Stimulated activated naive B cell treated with anti-CD40 and anti-IgM and Interleukin-4, amounts not matched to agents 10 μg/mL and 1 μg/mL and 100 μg/mL, for 72 hours (primary cell): Measurements from ENCODE around the gene TIMP2.

ENCODE experiments used
- ATAC-seq, 2 donors: fragments of 150-1000 bp; cut with Tn5 transposase; replicated peaks; 2 replicates each; pipeline ENCODE4 v1.10.0; 2021; ENCODE audit warnings: moderate library complexity in 1 of 2
- DNase-seq: peaks from one replicate; pipeline ENCODE4 v3.0.0; 2021
- H3K27ac Mint-ChIP-seq: one replicate; pipeline ENCODE4 v1.8.0; 2022; ENCODE audit warnings: mild to moderate bottlenecking, mixed read lengths
- H3K27me3 Mint-ChIP-seq, 2 donors: one replicate each; pipeline ENCODE4 v1.8.0; 2022; ENCODE audit warnings: mixed read lengths in 2 of 2
- H3K36me3 Mint-ChIP-seq, 2 donors: one replicate each; pipeline ENCODE4 v1.8.0; 2022; ENCODE audit warnings: mixed read lengths in 2 of 2, mild to moderate bottlenecking in 1 of 2
- H3K4me1 Mint-ChIP-seq, 2 donors: one replicate each; pipeline ENCODE4 v1.8.0; 2022; ENCODE audit warnings: mixed read lengths in 2 of 2, mild to moderate bottlenecking in 1 of 2
- H3K4me3 Mint-ChIP-seq, 2 donors: one replicate each; pipeline ENCODE4 v1.8.0; 2022; ENCODE audit warnings: mild to moderate bottlenecking in 2 of 2, mixed read lengths in 2 of 2, moderate library complexity in 1 of 2
- H3K9me3 Mint-ChIP-seq, 2 donors: one replicate each; pipeline ENCODE4 v1.8.0; 2022; ENCODE audit warnings: mixed read lengths in 2 of 2, mild to moderate bottlenecking in 1 of 2

Gene TIMP2

GRCh38 chr17:78899361-78900260, 25.6 kb downstream of the TIMP2 start:
- Mint-ChIP-seq H3K27me3 (no peaks in the 10 kb centered on the region), H3K27ac (no peak overlapping the region), H3K36me3 (no peaks in the 10 kb centered on the region), H3K9me3 (no peaks in the 10 kb centered on the region), H3K4me3 (no peak overlapping the region), H3K4me1 (peaks cover 9 to 19% of the 10 kb centered on the region in 2 donors)
- ATAC-seq (no peak), DNase-seq (no peak)

GRCh38 chr17:78898947-78899346, 26.2 kb downstream of the TIMP2 start:
- Mint-ChIP-seq H3K36me3 (no peaks in the 10 kb centered on the region), H3K9me3 (no peaks in the 10 kb centered on the region), H3K27ac (no peak overlapping the region), H3K27me3 (no peaks in the 10 kb centered on the region), H3K4me3 (no peak overlapping the region), H3K4me1 (peaks cover 9 to 19% of the 10 kb centered on the region in 2 donors)
- DNase-seq (no peak), ATAC-seq (no peak)

GRCh38 chr17:78898075-78898836, 26.9 kb downstream of the TIMP2 start:
- Mint-ChIP-seq H3K4me1 (peaks cover 10 to 19% of the 10 kb centered on the region in 2 donors), H3K4me3 (no peak overlapping the region), H3K36me3 (no peaks in the 10 kb centered on the region), H3K27ac (no peak overlapping the region), H3K27me3 (no peaks in the 10 kb centered on the region), H3K9me3 (no peaks in the 10 kb centered on the region)
- DNase-seq (no peak), ATAC-seq (no peak)

GRCh38 chr17:78897664-78898047, 27.5 kb downstream of the TIMP2 start:
- ATAC-seq (no peak), DNase-seq (no peak)
- peaks cover 0 to 3% of the 10 kb centered on the region in 2 donors for H3K36me3 Mint-ChIP-seq

GRCh38 chr17:78896834-78897663, 28.1 kb downstream of the TIMP2 start:
- Mint-ChIP-seq H3K4me3 (no peak overlapping the region), H3K36me3 (peaks cover 0 to 3% of the 10 kb centered on the region in 2 donors), H3K27me3 (no peaks in the 10 kb centered on the region), H3K27ac (no peak overlapping the region), H3K4me1 (peaks cover 16 to 25% of the 10 kb centered on the region in 2 donors), H3K9me3 (no peaks in the 10 kb centered on the region)
- ATAC-seq = no peak
- DNase-seq = no peak

More at GRCh38 chr17:78897664-78898047, 27.5 kb downstream of the TIMP2 start:
- Mint-ChIP-seq H3K27me3 (no peaks in the 10 kb centered on the region), H3K4me3 (no peak overlapping the region), H3K27ac (no peak overlapping the region), H3K9me3 (no peaks in the 10 kb centered on the region), H3K4me1 (peaks cover 11 to 19% of the 10 kb centered on the region in 2 donors)

GRCh38 chr17:78896091-78896833, 28.9 kb downstream of the TIMP2 start:
- ATAC-seq (no peak), DNase-seq (no peak)
- H3K4me1 Mint-ChIP-seq = peaks cover 24 to 33% of the 10 kb centered on the region in 2 donors
- H3K36me3 Mint-ChIP-seq = peaks cover 0 to 3% of the 10 kb centered on the region in 2 donors
- H3K27me3 Mint-ChIP-seq = no peaks in the 10 kb centered on the region
- no peaks in the 10 kb centered on the region for H3K9me3 Mint-ChIP-seq
- H3K27ac Mint-ChIP-seq = no peak overlapping the region
- H3K4me3 Mint-ChIP-seq = no peak overlapping the region

- Mint-ChIP-seq H3K27me3 (no peaks in the 10 kb centered on the region), H3K9me3 (no peaks in the 10 kb centered on the region), H3K4me1 (peaks cover 33 to 42% of the 10 kb centered on the region in 2 donors), H3K4me3 (no peak overlapping the region), H3K27ac (no peak overlapping the region), H3K36me3 (peaks cover 0 to 3% of the 10 kb centered on the region in 2 donors)
- no peak for ATAC-seq
- DNase-seq = no peak
These were observed 29.9 kb downstream of the TIMP2 start for GRCh38 chr17:78895322-78895721.

- DNase-seq = no peak
- ATAC-seq = no peak
- Mint-ChIP-seq H3K4me3 (no peak overlapping the region), H3K27me3 (no peaks in the 10 kb centered on the region), H3K27ac (no peak overlapping the region), H3K9me3 (no peaks in the 10 kb centered on the region), H3K36me3 (peaks cover 0 to 3% of the 10 kb centered on the region in 2 donors), H3K4me1 (peaks cover 43 to 53% of the 10 kb centered on the region in 2 donors)
These were observed 31.5 kb downstream of the TIMP2 start for GRCh38 chr17:78893684-78894083.

- ATAC-seq (no peak), DNase-seq (no peak)
- peaks cover 0 to 3% of the 10 kb centered on the region in 2 donors for H3K36me3 Mint-ChIP-seq
- no peaks in the 10 kb centered on the region for H3K27me3 Mint-ChIP-seq
- no peak overlapping the region for H3K4me3 Mint-ChIP-seq
- H3K4me1 Mint-ChIP-seq = peaks cover 46 to 57% of the 10 kb centered on the region in 2 donors
- H3K27ac Mint-ChIP-seq = no peak overlapping the region
- H3K9me3 Mint-ChIP-seq = no peaks in the 10 kb centered on the region
These were observed 32.2 kb downstream of the TIMP2 start for GRCh38 chr17:78892936-78893379.

- no peak for ATAC-seq
- Mint-ChIP-seq H3K36me3 (peaks cover 0 to 3% of the 10 kb centered on the region in 2 donors), H3K9me3 (no peaks in the 10 kb centered on the region), H3K27me3 (no peaks in the 10 kb centered on the region), H3K4me3 (no peak overlapping the region), H3K27ac (no peak overlapping the region), H3K4me1 (peaks cover 46 to 57% of the 10 kb centered on the region in 2 donors)
- no peak for DNase-seq
These were observed 32.7 kb downstream of the TIMP2 start for GRCh38 chr17:78892520-78892919.

GRCh38 chr17:78892062-78892456, 33.1 kb downstream of the TIMP2 start:
- no peak for DNase-seq
- ATAC-seq = no peak
- H3K27me3 Mint-ChIP-seq = no peaks in the 10 kb centered on the region
- H3K4me1 Mint-ChIP-seq = peaks cover 46 to 57% of the 10 kb centered on the region in 2 donors
- H3K27ac Mint-ChIP-seq = no peak overlapping the region
- H3K9me3 Mint-ChIP-seq = no peaks in the 10 kb centered on the region
- H3K4me3 Mint-ChIP-seq = peak overlapping the region in 1 of 2 donors; percentile 10
- peaks cover 0 to 3% of the 10 kb centered on the region in 2 donors for H3K36me3 Mint-ChIP-seq

- Mint-ChIP-seq H3K4me3 (no peak overlapping the region), H3K36me3 (peaks cover 0 to 3% of the 10 kb centered on the region in 2 donors), H3K27ac (peak overlapping the region; percentile 87), H3K9me3 (no peaks in the 10 kb centered on the region), H3K4me1 (peaks cover 46 to 62% of the 10 kb centered on the region in 2 donors), H3K27me3 (no peaks in the 10 kb centered on the region)
- DNase-seq (no peak), ATAC-seq (no peak)
These were observed 33.7 kb downstream of the TIMP2 start for GRCh38 chr17:78891406-78892061.

- DNase-seq (peak; percentile 35), ATAC-seq (peak; percentile 59 to 71)
- Mint-ChIP-seq H3K4me3 (peak overlapping the region; percentile 33 to 34), H3K27me3 (no peaks in the 10 kb centered on the region), H3K4me1 (peaks cover 46 to 62% of the 10 kb centered on the region in 2 donors), H3K27ac (peak overlapping the region; percentile 87), H3K36me3 (peaks cover 0 to 3% of the 10 kb centered on the region in 2 donors), H3K9me3 (no peaks in the 10 kb centered on the region)
These were observed 34.7 kb downstream of the TIMP2 start for GRCh38 chr17:78890498-78890897.
